ENCODE data around the gene NMT2. TPM values are rescaled to one million over a fixed set of nuclear protein-coding genes. Genes with fewer than 3 reads are reported as not detected.

NMT2 gene
- polyA plus RNA-seq, 1 donor from 2014 or later, result 24.6 TPM

- no peak overlapping the region for H2AFZ ChIP-seq (ENCODE audit: low read depth, low read length)
- H3K4me3 ChIP-seq (ENCODE audit: low read length), result no peak overlapping the region
- H3K27ac ChIP-seq (ENCODE audit: low read length), result no peak overlapping the region
- no peak overlapping the region for H3K9ac ChIP-seq (ENCODE audit: low read length)
- H3F3A ChIP-seq (ENCODE audit: insufficient read depth, low read length, poor library complexity, severe bottlenecking), result no peaks in the 10 kb centered on the region
- TF ChIP-seq POLR2AphosphoS5 (IDR thresholded peaks at IDR 0.05) (no peak), CTCF (IDR thresholded peaks at IDR 0.05; ENCODE audit: poor library complexity, severe bottlenecking) (no peak), RAD21 (conservative IDR thresholded peaks at IDR 0.05) (no peak)
- H3K36me3 ChIP-seq (ENCODE audit: insufficient read depth, low read length), result no peaks in the 10 kb centered on the region
- peaks cover 8% of the 10 kb centered on the region for H3K9me3 ChIP-seq (ENCODE audit: low read length)
- H3K9me2 ChIP-seq (ENCODE audit: insufficient read depth, low read length), result no peaks in the 10 kb centered on the region
- H3K27me3 ChIP-seq (ENCODE audit: insufficient read depth, low read depth, low read length), result no peaks in the 10 kb centered on the region
- H3K79me2 ChIP-seq (replicated peaks; ENCODE audit: insufficient read depth, low read length), result no peaks in the 10 kb centered on the region
- H3K4me2 ChIP-seq (ENCODE audit: low read length), result no peak overlapping the region
- H4K20me1 ChIP-seq (ENCODE audit: insufficient read depth), result no peaks in the 10 kb centered on the region
These were observed 101.3 kb downstream of the NMT2 start for GRCh38 chr10:15067154-15067553.

GRCh38 chr10:15060638-15061037 is 107.9 kb downstream of the NMT2 start:
- Histone ChIP-seq H3K79me2 (replicated peaks; ENCODE audit: insufficient read depth, low read length) (no peaks in the 10 kb centered on the region), H2AFZ (ENCODE audit: low read depth, low read length) (no peak overlapping the region), H3F3A (ENCODE audit: insufficient read depth, low read length, poor library complexity, severe bottlenecking) (no peaks in the 10 kb centered on the region), H3K27ac (ENCODE audit: low read length) (no peak overlapping the region), H4K20me1 (ENCODE audit: insufficient read depth) (no peaks in the 10 kb centered on the region), H3K36me3 (ENCODE audit: insufficient read depth, low read length) (no peaks in the 10 kb centered on the region), H3K9ac (ENCODE audit: low read length) (no peak overlapping the region), H3K27me3 (ENCODE audit: insufficient read depth, low read depth, low read length) (no peaks in the 10 kb centered on the region), H3K9me2 (ENCODE audit: insufficient read depth, low read length) (no peaks in the 10 kb centered on the region), H3K4me3 (ENCODE audit: low read length) (no peak overlapping the region), H3K9me3 (ENCODE audit: low read length) (peaks cover 8% of the 10 kb centered on the region), H3K4me2 (ENCODE audit: low read length) (no peak overlapping the region)
- TF ChIP-seq EZH2 (IDR thresholded peaks at IDR 0.05; ENCODE audit: borderline replicate concordance, insufficient read depth, low read length, poor library complexity, severe bottlenecking), result no peak
- TF ChIP-seq RAD21 (conservative IDR thresholded peaks at IDR 0.05), result no peak
- TF ChIP-seq CTCF (IDR thresholded peaks at IDR 0.05; ENCODE audit: poor library complexity, severe bottlenecking), result no peak
- no peak for TF ChIP-seq MXI1 (conservative IDR thresholded peaks at IDR 0.05; ENCODE audit: poor library complexity, severe bottlenecking)
- no peak for TF ChIP-seq EP300 (conservative IDR thresholded peaks at IDR 0.05; ENCODE audit: poor library complexity, severe bottlenecking)
- TF ChIP-seq TAF1 (IDR thresholded peaks at IDR 0.05; ENCODE audit: low read depth), result no peak
- no peak for TF ChIP-seq POLR2AphosphoS5 (IDR thresholded peaks at IDR 0.05)
- no peak for TF ChIP-seq REST (IDR thresholded peaks at IDR 0.05; ENCODE audit: borderline replicate concordance)
- no peak for TF ChIP-seq SMC3 (conservative IDR thresholded peaks at IDR 0.05; ENCODE audit: poor library complexity)
